Astrocyte of the spinal cord (primary cell): ENCODE results near the gene C14orf180.

ENCODE experiments used
- DNase-seq: peaks from one replicate; pipeline ENCODE4 v3.0.0; 2011; ENCODE audit warnings: low read depth, low spot score
- H3K4me3 ChIP-seq: 2 replicates; pipeline ENCODE4 v1.5.1; 2011; ENCODE audit warnings: low read depth, mild to moderate bottlenecking, low read length, moderate library complexity
- CTCF ChIP-seq: IDR thresholded peaks from 2 replicates; pipeline ENCODE4 v1.5.1; 2012; ENCODE audit warnings: low read depth, mild to moderate bottlenecking, low read length, inconsistent platforms
- in situ Hi-C: cut with HindIII; loops from 2 replicates; pipeline ENCODE4 v1.10.0; 2017; ENCODE audit warnings: low sequenced_read_pairs

Gene C14orf180

GRCh38 chr14:104604458-104605449 is 25.2 kb downstream of the C14orf180 start, which contains the start of gene TMEM179:
Gene TMEM179 (minus strand): TSS chr14:104604772. CDS start chr14:104604741, 31 bp downstream.
- DNase-seq: no peak
- no peak within 1 kb of the TSS for H3K4me3 ChIP-seq

GRCh38 chr14:104609666-104610065 is 30.1 kb downstream of the C14orf180 start:
- no peak overlapping the region for H3K4me3 ChIP-seq
- TF ChIP-seq CTCF: no peak
- no peak for DNase-seq
- in situ Hi-C loops: no loop called here

More at GRCh38 chr14:104604458-104605449, 25.2 kb downstream of the C14orf180 start, which contains the start of gene TMEM179:
- in situ Hi-C loops: no loop called here
- TF ChIP-seq CTCF: no peak

- in situ Hi-C loops: no loop called here
- no peak for TF ChIP-seq CTCF
- H3K4me3 ChIP-seq: no peak overlapping the region
- no peak for DNase-seq
These were observed 31.3 kb downstream of the C14orf180 start for GRCh38 chr14:104610749-104611310.

GRCh38 chr14:104611881-104612280 is 32.3 kb downstream of the C14orf180 start:
- TF ChIP-seq CTCF: no peak
- no peak overlapping the region for H3K4me3 ChIP-seq
- no peak for DNase-seq
- in situ Hi-C loops: no loop called here

GRCh38 chr14:104614126-104614812 is 34.7 kb downstream of the C14orf180 start:
- H3K4me3 ChIP-seq: no peak overlapping the region
- no peak for TF ChIP-seq CTCF
- in situ Hi-C loops: no loop called here
- no peak for DNase-seq

GRCh38 chr14:104624939-104625338 is 45.4 kb downstream of the C14orf180 start:
- TF ChIP-seq CTCF: no peak
- no peak for DNase-seq
- no peak overlapping the region for H3K4me3 ChIP-seq
- in situ Hi-C loops: no loop called here
